Cerebellar nuclear complex (tissue), 1 donor: ENCODE measurements around the gene LAMA5.

Source experiments
- DNase-seq, 2 experiments: peaks; one replicate each; lab custom pipeline; 2025; lab: John Stamatoyannopoulos, UW

LAMA5 gene

GRCh38 chr20:62405108-62405980 lies 38.2 kb upstream of the LAMA5 start:
- DNase-seq, result peak; percentile 31 to 59

GRCh38 chr20:62404761-62405107 lies 37.6 kb upstream of the LAMA5 start:
- no peak for DNase-seq

GRCh38 chr20:62404112-62404665 lies 37.1 kb upstream of the LAMA5 start:
- no peak for DNase-seq

DNA sequence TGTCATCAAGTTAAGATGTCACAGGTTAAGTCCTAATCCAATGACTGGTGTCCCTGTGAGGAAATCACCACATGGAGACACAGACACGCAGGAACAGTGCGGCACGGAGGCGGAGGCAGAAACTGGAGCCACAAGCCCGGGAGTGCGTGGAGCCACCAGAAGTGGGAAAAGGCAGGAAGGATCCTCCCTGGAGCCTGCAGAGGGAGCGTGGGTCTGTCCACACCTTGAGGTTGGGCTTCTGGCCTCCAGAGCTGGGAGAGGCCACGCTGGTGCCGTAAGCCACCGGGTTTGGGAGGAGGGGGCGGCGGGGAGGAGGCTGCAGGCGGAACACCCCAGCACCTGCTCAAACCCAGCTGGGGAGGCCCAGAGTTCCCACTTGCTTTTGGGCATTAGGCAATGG lies 36.2 kb upstream of the LAMA5 start:
- no peak for DNase-seq

GRCh38 chr20:62402456-62403150 lies 35.5 kb upstream of the LAMA5 start:
- no peak for DNase-seq

DNA sequence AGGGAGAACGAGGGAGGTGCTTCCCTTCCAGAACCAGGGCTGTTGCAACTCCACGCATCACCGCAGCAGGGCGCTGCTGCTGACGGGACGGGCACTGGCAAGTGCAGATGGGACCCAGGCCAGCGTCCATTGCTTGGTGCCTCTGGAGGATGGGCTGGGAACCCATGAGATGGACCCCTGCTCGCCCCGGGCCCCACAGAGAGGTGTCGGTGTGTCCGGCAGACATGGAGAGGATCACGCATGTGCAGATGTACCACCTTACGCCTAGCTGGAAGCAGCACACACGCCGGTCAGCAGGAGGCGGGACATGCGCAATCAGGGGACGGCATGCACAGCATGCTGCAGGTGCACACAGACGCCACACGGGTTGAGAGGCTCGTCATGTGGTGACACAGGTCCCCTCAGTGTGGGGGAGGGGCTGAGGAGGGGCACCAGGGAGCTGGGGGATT lies 34.2 kb upstream of the LAMA5 start:
- no peak for DNase-seq

GRCh38 chr20:62400541-62400940 lies 33.4 kb upstream of the LAMA5 start:
- no peak for DNase-seq

DNA sequence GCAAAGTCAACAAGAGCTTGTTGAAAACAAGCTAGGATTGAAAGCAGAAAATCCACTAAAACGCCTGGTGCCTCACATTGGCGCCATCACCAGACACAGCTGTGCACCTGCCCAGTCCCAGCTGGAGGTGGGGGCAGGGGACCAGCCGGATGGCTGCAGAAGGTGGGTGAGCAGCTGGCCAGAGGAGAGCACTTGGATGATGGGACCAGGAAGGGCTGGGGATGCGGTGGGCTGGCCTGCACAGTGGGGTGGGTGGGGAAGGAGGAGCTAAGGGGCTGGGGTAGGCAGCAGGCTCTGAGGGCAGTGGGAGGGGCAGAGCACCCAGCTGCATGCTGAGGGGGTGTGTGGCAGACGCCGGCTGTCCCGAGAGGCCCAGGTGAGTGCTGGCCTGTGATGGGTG lies 32.9 kb upstream of the LAMA5 start:
- no peak for DNase-seq

GRCh38 chr20:62398120-62398821 lies 31.2 kb upstream of the LAMA5 start:
- DNase-seq, result no peak

DNA sequence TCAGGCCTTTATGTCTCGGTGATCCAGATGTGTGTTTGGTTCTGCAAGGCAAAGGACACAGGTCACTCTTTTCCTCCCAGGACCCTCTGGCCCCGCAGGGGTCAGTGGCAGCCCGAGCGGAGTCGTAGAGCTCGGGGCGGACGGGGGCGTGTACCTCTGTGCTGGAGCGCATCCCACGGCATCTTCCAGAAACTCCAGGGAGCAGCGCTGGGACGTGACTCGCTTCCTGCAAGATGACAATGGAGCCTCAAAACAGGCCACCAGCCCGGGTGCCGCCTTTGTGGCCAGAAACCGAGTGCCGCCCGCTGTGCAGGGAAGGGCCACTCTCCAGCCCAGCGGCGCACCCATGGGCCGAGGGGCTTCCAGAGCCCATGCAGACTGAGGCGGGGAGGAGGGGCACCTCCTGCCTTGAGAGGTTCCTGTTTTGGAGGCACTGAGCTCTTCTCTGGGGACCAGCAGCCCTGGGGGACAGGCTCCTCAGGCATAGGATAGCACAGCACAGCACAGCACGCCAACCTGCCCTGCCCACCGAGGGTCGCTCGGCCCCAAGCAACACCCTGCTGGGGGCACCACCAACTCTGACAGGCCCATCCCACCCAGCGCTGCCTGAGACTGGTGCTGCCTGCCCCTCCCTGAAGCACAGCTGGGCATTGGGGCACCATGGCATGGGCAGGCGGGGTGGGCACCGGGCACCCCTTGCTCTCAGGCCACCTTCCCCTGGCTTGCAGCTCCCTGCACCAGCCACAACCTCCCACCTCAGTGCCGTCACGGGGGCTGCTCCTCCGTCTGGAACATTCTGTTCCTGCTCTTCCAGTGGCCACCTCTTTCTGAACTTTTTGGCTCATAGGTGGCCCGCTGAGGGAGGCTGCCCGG lies 29.5 kb upstream of the LAMA5 start:
- DNase-seq, result no peak

- no peak for DNase-seq
Observed at GRCh38 chr20:62395311-62396242, 28.5 kb upstream of the LAMA5 start.

- no peak for DNase-seq
Observed at GRCh38 chr20:62394248-62395245, 27.4 kb upstream of the LAMA5 start.

GRCh38 chr20:62393830-62394229 lies 26.7 kb upstream of the LAMA5 start:
- DNase-seq, result no peak

GRCh38 chr20:62393335-62393665 lies 26.2 kb upstream of the LAMA5 start:
- no peak for DNase-seq

- DNase-seq, result no peak
Observed at GRCh38 chr20:62392621-62393334, 25.7 kb upstream of the LAMA5 start.

DNA sequence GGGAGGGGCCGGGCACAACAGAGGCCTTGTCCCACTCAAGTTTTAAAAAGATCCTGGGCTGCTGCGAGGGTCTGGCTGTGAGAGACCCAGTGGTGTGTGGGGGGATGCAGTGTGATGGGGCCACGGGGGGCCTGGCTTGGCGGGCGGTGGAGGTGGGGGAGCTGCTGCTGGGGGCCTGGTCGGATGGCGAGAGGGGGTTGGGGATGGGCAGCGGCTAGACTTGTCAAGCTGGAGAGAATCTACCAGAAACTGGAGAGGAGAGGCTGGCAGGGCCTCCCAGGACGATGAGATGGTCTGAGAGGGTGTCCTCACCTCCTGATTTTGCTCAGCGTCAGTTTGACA lies 24.9 kb upstream of the LAMA5 start:
- DNase-seq, result no peak

DNA sequence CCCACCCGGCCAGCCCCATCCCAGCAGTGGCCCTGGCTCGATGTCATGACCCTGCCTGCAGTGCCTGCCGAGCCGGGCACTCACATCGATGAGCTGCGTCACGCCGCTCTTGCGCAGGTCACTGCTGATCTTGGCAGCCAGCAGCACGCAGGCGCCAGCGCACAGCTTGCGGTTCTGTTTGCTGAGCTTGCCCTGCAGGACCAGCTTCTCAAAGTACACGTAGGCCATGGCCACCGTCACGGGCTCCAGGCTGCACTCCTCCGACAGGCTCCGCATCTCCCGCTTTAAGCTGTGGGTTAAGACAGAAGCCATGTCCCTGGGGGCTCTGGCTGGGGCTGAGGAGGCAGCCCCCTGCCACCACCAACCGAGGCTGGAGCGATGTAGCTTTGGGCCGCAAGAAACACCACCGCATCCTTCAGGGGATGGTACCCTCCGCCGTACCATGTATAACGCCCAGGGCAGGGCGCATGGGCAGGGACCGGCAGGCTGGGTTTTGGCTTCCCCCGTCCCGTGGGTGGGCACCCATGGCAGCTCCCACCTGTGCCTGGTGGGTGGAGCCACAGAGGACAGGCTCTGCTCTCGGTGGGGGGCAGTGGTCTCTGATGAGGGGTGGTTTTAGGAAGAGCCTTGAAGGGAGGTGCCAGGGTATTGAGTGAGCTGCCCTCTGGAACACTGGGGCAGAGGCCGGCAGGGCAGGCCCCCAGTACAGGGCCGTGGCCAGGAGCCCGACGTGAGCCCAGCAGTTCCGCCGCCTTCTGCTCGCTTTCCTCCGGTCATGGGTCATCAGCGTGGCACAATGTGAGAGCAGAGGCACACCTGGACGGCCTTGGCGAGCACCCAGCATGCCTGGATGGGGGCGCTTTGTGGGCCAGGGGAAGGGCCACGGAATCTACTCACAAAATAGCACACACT lies 24.3 kb upstream of the LAMA5 start:
- no peak for DNase-seq
